GM21576 (cell line): ENCODE measurements around the gene DCP1B.

Experiments
- ATAC-seq: cut with Tn5 transposase; IDR thresholded peaks from one replicate; pipeline ENCODE4 v1.9.1; 2021; ENCODE audit warnings: mild to moderate bottlenecking, moderate library complexity; ENCODE audit not compliant: unreplicated experiment

DCP1B gene

GRCh38 chr12:1920971-1921370, 83.3 kb downstream of the DCP1B start:
- no peak for ATAC-seq

- no peak for ATAC-seq
Observed at GRCh38 chr12:1920436-1920835, 83.8 kb downstream of the DCP1B start.

- no peak for ATAC-seq
Observed at GRCh38 chr12:1919763-1920162, 84.5 kb downstream of the DCP1B start.

- ATAC-seq: no peak
Observed at GRCh38 chr12:1919284-1919683, 85.0 kb downstream of the DCP1B start.

GRCh38 chr12:1918884-1919236, 85.4 kb downstream of the DCP1B start:
- ATAC-seq: no peak

- no peak for ATAC-seq
Observed at GRCh38 chr12:1918081-1918883, 86.0 kb downstream of the DCP1B start, which contains the start of gene CACNA2D4. Gene CACNA2D4, minus strand, starts transcription at chr12:1918652. Its CDS starts 179 bp downstream, at chr12:1918473.

- no peak for ATAC-seq
Observed at GRCh38 chr12:1917172-1918070, 86.8 kb downstream of the DCP1B start.

- ATAC-seq: no peak
Observed at GRCh38 chr12:1916371-1917171, 87.7 kb downstream of the DCP1B start.

- no peak for ATAC-seq
Observed at GRCh38 chr12:1915082-1915968, 88.9 kb downstream of the DCP1B start.

GRCh38 chr12:1914114-1914911, 89.9 kb downstream of the DCP1B start:
- no peak for ATAC-seq

GRCh38 chr12:1913377-1914113, 90.7 kb downstream of the DCP1B start:
- ATAC-seq: no peak

GRCh38 chr12:1912580-1913376, 91.5 kb downstream of the DCP1B start:
- ATAC-seq: no peak

GRCh38 chr12:1911598-1912575, 92.4 kb downstream of the DCP1B start:
- no peak for ATAC-seq

- ATAC-seq: no peak
Observed at GRCh38 chr12:1910468-1910867, 93.8 kb downstream of the DCP1B start.

- no peak for ATAC-seq
Observed at GRCh38 chr12:1908758-1909157, 95.5 kb downstream of the DCP1B start.
